GM13976 (cell line): Measurements from ENCODE around the gene IQSEC3.

Experiments used
- DNase-seq: peaks from one replicate; pipeline ENCODE4 v3.0.0; 2012; ENCODE audit warnings: low spot score
- in situ Hi-C: fragments of 300-500 bp; cut with MboI; formaldehyde crosslinking; loops from one replicate; pipeline ENCODE4 v1.12.0; 2022; ENCODE audit warnings: low sequenced_read_pairs, mixed read lengths, inconsistent platforms; ENCODE audit not compliant: unreplicated experiment
- TF ChIP-seq, protein P1 (sequence below): IDR thresholded peaks from 2 replicates; pipeline ENCODE4 v1.5.1; 2012; ENCODE audit warnings: borderline replicate concordance, mild to moderate bottlenecking; ENCODE audit not compliant: insufficient read depth; ENCODE audit errors: extremely low read depth, missing control alignments, control extremely low read depth

The IQSEC3 gene

DNA sequence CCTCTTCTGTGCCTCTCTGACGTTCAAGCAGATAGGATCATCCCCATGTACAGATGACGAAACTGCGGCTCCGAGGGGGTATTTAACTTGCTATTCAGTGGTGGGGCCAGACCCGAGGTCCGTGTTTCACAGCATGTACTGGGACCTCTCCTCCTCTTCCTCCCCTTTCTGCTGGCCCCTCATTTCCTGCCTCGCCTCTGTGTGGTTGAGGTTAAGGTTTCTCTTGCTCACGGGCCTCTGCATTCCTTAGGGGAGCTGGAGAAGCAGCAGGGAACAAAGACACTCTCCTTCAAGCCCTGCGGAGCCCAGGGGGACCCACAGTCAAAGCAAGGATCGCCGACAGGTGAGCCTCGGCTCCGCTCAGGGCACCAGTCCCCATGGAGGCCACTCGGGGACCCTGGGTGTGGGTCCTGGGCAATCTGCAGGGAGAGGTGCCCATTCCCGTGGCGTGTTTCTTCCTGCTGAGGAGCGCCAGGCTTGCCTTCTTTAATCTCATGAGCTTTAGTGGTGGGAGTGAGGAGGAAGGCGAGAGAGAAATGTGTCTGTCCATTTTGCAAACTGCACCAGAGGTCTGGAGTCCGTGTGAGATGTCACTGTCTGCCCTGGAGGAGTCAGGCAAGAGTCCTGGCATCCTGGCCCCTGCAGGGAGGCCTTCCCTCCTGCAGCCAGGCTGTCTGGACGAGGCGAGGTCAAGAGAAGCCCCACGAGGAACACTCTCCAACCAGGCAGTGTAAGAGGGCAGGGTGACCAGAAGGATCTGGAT lies 102.4 kb downstream of the IQSEC3 start:
- no peak for DNase-seq
- TF ChIP-seq, protein P1, sequence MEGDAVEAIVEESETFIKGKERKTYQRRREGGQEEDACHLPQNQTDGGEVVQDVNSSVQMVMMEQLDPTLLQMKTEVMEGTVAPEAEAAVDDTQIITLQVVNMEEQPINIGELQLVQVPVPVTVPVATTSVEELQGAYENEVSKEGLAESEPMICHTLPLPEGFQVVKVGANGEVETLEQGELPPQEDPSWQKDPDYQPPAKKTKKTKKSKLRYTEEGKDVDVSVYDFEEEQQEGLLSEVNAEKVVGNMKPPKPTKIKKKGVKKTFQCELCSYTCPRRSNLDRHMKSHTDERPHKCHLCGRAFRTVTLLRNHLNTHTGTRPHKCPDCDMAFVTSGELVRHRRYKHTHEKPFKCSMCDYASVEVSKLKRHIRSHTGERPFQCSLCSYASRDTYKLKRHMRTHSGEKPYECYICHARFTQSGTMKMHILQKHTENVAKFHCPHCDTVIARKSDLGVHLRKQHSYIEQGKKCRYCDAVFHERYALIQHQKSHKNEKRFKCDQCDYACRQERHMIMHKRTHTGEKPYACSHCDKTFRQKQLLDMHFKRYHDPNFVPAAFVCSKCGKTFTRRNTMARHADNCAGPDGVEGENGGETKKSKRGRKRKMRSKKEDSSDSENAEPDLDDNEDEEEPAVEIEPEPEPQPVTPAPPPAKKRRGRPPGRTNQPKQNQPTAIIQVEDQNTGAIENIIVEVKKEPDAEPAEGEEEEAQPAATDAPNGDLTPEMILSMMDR: no peak
- in situ Hi-C loops: no loop called here

DNA sequence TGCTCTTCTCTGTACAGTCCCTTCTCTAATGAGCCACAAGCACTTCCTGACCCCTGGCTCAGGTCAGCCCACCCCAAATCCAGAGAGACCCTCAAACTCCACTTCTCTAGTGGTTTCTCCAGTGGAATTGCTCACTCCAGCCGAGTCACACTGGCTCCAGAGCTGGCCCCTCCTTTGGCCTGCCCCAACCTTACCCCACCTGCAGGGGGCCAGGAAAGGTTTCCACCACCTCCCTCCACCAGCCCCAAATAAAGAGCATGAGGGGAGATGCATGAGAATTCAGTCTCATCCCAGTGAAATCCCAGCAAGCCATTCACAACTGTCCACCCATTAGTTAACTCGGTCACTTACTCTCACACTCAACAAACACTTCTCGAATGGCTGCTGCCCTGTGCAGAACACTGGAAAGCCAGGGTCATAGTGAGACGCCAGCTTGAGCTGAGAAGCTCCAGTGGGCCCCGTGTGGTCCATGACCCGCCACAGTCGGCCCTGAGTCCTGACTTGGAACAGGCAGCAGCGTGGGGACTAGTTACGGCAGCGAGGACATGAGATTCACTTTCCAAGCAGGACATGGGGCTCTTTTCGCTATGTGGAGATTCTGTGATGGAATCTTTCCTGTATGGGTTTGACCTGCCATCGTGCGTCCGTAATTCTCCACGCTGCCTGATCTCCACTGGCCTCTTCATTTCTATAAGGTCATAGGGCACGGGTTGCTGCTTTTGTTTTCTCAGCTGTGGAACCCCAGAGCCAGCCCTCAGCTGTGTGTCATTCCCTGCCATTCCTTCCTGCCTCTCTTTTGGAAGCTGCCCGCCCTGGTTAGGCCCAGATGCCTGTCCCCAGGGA lies 103.2 kb downstream of the IQSEC3 start:
- TF ChIP-seq, protein P1: no peak
- no peak for DNase-seq
- in situ Hi-C loops: no loop called here

DNA sequence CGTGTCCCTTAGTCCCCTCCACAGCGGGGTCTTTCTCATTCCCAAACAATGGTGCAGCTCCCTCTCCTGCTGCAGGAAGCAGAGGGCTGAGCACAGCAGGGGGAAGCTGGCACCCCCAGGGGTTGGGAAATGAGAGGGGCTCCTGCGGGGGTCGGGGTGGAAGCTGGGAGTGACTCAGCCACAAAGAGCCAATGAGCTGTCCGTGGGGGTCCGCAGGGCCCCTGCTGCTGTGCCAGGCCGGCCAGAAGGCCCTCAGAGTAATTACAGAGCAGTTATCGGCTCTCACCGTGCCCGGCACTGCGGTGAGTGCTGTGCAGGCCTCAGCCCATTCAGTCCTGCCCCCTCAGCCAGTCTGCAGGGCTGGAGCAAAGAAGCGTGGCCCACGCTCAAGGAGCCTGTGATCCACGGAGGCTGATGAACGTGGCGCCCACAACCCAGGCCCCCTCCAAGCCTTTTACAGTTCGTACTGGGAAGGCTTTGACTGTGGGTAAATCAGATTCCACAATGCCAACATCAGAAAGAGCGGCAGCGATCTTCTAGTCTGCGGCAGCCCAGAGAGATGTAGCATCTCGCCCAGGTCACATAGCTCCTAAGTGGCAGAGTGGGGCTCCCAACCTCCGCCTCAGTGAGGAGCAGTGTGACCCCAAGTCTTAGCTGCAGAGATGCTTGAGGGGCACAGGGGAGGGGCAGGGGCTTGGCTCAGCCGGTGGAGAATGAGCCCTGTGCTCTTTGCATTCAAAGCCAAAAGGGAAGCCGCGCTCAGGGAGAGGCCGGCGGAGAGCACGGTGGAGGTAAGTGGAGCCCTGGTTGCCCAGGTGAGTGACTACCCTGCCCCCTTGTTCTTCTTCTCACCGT lies 104.0 kb downstream of the IQSEC3 start:
- in situ Hi-C loops: no loop called here
- TF ChIP-seq, protein P1: no peak
- no peak for DNase-seq

DNA sequence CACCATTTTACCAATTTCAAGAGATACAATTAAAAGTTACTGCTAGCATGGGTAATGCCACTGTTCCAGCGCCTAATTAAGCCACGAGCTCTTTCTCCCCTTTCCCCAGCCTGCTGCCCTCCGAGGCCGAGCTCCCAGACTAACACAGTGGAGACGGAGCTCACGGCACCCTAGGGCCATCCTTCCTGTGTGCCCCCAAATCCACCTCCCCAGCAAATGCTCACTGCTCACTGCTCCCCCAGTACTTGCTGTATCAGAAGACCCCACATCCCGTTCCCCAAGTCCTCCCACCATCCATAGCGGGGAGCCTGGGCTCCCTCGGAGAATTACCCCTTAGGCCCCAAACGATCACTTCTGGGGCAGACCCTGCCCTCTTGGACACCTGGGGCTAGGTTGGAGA lies 104.7 kb downstream of the IQSEC3 start:
- TF ChIP-seq, protein P1: no peak
- in situ Hi-C loops: no loop called here
- no peak for DNase-seq

DNA sequence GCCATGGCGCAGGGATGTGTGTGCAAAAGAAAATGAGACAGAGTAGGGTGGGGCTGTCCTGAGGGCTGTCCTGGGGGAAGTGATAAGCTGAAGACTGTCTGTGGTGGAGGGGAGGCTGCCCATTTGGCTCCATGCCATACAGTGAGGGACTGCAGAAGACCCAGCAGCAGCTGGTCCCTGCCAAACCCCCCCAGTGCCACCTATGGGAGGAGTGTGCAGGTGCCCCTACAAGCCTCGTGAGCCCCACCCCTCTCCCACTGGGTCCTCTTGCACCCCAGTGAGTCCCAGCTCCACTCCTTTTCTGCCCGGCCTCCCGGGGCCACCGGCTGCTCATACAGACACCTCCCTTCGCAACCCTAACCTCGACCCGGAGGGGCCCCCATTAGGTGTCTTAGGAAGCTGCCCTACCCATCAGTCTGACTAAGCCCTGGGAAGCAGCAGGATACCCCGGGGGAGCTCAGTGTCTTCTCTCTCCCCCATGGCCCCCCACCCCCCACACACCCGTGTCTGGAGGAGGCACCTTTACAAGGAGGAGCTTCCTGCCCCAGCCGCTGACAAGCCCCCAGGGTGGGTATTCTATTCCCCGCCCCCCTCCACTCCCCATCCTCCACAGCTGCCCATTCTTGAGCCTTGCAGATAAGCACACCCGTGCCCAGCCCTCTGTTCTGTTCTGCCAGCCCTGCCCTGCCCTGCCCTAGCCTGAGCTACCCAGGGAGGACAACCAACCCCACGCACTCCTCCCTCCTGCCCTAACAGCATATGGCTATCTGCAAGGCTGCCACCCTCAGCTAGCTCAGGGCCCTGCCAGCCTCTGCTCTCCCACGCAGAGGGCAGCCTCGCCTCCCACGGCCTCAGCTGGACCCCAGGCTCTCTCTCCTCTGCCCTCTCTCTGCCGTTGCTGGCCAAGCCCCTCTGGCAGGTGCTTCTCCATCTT lies 105.4 kb downstream of the IQSEC3 start:
- in situ Hi-C loops: no loop called here
- TF ChIP-seq, protein P1: no peak
- no peak for DNase-seq
